Peyer's patch (tissue), 4 donors: Measurements from ENCODE around the gene ANP32E. TPM values are rescaled to one million over a fixed set of nuclear protein-coding genes. Genes with fewer than 3 reads are reported as not detected.

Source experiments
- DNase-seq, 3 donors: peaks; one replicate each; pipeline ENCODE4 v3.0.0-alpha.2; 2017 to 2019
- H3K27ac ChIP-seq, 4 donors: fragments of 200-600 bp; sonication (generic); one replicate each; pipeline ENCODE4 v1.5.1; 2016 to 2019
- H3K27me3 ChIP-seq, 2 donors: fragments of 200-600 bp; sonication (generic); one replicate each; pipeline ENCODE4 v1.5.1; 2019
- H3K36me3 ChIP-seq, 3 donors: fragments of 200-600 bp; sonication (generic); one replicate each; pipeline ENCODE4 v1.5.1; 2016 to 2019
- H3K4me1 ChIP-seq, 4 donors: fragments of 200-600 bp; sonication (generic); one replicate each; pipeline ENCODE4 v1.5.1; 2016 to 2019
- H3K4me3 ChIP-seq, 4 donors: fragments of 200-600 bp; sonication (generic); 1 replicate in 3 of 4; 2 replicates in 1 of 4; pipeline ENCODE4 v1.5.1; 2016 to 2019; ENCODE audit warnings: mild to moderate bottlenecking in 1 of 4
- H3K9me3 ChIP-seq, 4 donors: fragments of 200-600 bp; sonication (generic); one replicate each; pipeline ENCODE4 v1.5.1; 2016 to 2019; ENCODE audit warnings: mild to moderate bottlenecking in 1 of 4
- POLR2A ChIP-seq, 2 donors: fragments of 450-650 bp; IDR thresholded peaks; one replicate each; pipeline ENCODE4 v1.5.1; 2017; ENCODE audit warnings: antibody characterized with exemption in 2 of 2, mild to moderate bottlenecking in 2 of 2, moderate library complexity in 2 of 2
- small RNA-seq, 2 donors: library from RNA; depleted of rRNA; stranded (forward); fragments of <200 nt; gene quantifications; one replicate each; pipeline ENCODE3, GENCODE V24; 2016
- total RNA-seq, 4 donors: library from RNA; depleted of rRNA; stranded (reverse); fragments of >200 nt; gene quantifications; one replicate each; pipeline ENCODE4 v1.1.0, GENCODE V29; 2016
- TF ChIP-seq, protein P1 (sequence below), 6 experiments: fragments of 450-650 bp in 4 of 6; fragments of 200-600 bp in 2 of 6; sonication (generic) in 1 of 6; IDR thresholded peaks; one replicate each; pipeline ENCODE4 v1.5.1; 2017 to 2019; ENCODE audit warnings: antibody characterized with exemption in 6 of 6, mild to moderate bottlenecking in 3 of 6, moderate library complexity in 1 of 6

The ANP32E gene
- total RNA-seq, 4 donors from 2014 or later = 7.3 to 24.8 (median 9.9) TPM

DNA sequence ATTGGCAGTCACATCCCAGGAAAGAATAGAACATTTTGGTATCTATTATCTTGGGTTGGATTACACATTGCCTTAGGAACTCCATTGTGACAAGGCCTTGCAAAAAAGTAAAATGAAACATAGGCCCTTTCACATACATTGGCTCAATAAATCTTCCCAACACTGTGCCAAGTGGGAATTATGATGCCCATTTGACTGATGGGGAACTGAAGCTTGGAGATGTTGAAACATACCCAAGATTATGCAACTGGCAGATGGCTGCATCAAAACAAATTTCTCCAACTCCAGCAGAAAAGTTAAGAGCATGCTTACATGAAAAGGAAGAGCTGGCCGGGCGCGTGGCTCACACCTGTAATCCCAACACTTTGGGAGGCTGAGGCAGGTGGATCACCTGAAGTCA lies 59.3 kb downstream of the ANP32E start:
- Histone ChIP-seq H3K27ac (no peak overlapping the region), H3K27me3 (no peaks in the 10 kb centered on the region), H3K4me3 (no peak overlapping the region), H3K9me3 (no peaks in the 10 kb centered on the region), H3K4me1 (peaks cover 0 to 20% (median 0%) of the 10 kb centered on the region in 4 donors), H3K36me3 (no peaks in the 10 kb centered on the region)
- TF ChIP-seq, protein P1, sequence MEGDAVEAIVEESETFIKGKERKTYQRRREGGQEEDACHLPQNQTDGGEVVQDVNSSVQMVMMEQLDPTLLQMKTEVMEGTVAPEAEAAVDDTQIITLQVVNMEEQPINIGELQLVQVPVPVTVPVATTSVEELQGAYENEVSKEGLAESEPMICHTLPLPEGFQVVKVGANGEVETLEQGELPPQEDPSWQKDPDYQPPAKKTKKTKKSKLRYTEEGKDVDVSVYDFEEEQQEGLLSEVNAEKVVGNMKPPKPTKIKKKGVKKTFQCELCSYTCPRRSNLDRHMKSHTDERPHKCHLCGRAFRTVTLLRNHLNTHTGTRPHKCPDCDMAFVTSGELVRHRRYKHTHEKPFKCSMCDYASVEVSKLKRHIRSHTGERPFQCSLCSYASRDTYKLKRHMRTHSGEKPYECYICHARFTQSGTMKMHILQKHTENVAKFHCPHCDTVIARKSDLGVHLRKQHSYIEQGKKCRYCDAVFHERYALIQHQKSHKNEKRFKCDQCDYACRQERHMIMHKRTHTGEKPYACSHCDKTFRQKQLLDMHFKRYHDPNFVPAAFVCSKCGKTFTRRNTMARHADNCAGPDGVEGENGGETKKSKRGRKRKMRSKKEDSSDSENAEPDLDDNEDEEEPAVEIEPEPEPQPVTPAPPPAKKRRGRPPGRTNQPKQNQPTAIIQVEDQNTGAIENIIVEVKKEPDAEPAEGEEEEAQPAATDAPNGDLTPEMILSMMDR (IDR thresholded peaks at IDR 0.05) = no peak
- no peak for TF ChIP-seq POLR2A (IDR thresholded peaks at IDR 0.05)
- DNase-seq = no peak

DNA sequence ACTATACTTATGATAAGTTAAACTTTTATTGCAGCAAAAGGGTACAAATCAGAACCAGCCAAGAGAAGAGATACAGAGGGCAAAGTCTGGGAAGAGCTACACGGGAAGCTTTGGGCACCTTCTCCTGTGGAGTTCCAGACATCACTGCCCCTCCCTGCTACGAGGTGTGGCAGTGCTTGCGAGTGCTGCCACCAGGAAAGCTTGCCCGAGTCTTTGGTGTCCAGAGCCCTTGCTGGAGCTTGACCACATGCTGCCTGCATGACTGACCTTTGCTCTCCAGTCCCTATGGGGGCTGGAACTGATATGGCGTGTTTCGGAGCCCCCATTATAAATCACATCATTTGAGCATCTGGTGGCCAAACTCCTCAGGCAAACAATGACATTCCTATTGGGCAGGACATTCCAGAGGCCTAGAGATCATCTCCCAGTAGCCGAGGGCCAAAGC lies 62.7 kb downstream of the ANP32E start:
- Histone ChIP-seq H3K27me3 (no peaks in the 10 kb centered on the region), H3K4me3 (no peak overlapping the region), H3K27ac (peak overlapping the region in 2 of 4 donors; percentile 16 to 68), H3K4me1 (peaks cover 0 to 8% (median 1%) of the 10 kb centered on the region in 4 donors), H3K36me3 (no peaks in the 10 kb centered on the region), H3K9me3 (no peaks in the 10 kb centered on the region)
- TF ChIP-seq POLR2A (IDR thresholded peaks at IDR 0.05) = no peak
- TF ChIP-seq, protein P1 (IDR thresholded peaks at IDR 0.05) = peak in 2 of 6 experiments; percentile 7 to 11
- DNase-seq = peak in 2 of 3 donors; percentile 70 to 76

DNA sequence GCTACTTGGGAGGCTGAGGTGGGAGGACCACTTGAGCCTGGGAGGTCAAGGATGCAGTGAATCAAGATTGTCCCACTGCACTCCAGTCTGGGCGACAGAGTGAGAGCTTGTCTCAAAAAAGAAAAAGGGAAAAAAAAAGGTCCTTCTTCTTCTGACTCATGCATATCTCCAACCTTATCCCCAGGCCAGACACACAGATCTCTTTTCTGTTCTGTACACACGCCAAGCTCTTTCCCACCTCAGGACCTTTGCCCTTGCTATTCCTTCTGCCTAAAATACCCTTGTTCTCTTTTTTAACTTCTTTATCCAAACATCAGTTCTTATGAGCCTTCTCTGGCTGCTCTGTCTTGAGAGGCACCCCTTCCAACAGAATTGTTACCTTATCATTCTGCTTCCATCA lies 64.1 kb downstream of the ANP32E start:
- H3K4me1 ChIP-seq = peaks cover 0 to 2% (median 0%) of the 10 kb centered on the region in 4 donors
- TF ChIP-seq, protein P1 (IDR thresholded peaks at IDR 0.05) = no peak
- H3K36me3 ChIP-seq = no peaks in the 10 kb centered on the region
- H3K27me3 ChIP-seq = no peaks in the 10 kb centered on the region
- H3K4me3 ChIP-seq = no peak overlapping the region
- no peak overlapping the region for H3K27ac ChIP-seq
- no peaks in the 10 kb centered on the region for H3K9me3 ChIP-seq
- DNase-seq = no peak

DNA sequence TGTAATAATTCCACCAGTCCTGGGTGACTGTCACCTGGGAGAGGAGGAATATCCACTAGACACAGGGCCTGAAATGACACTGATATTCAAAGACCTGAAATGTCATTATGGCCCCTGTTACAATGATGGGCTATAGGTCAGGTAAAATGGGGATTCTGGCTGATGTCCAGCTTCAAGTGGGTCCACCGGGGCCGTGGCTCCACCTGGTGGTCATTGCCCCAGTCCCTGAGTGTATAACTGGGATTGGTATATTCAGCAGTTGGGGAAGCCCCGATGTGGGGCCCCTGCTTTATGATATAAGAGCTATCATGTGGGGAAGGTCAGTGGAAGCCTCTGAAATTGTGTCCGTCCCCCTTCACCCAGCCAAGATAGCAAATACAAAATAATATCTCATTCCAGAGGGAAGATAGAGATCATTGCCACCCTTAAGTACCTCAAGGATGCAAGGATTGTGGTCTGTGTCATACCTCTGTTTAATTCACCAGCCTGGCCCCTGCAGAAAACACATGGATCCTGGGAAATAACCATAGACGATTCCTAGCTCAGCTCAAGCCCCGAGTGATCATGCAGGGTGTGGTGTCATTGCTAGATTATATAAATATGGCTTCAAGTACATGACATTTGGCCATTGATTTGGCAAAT lies 66.8 kb downstream of the ANP32E start:
- TF ChIP-seq POLR2A (IDR thresholded peaks at IDR 0.05) = no peak
- TF ChIP-seq, protein P1 (IDR thresholded peaks at IDR 0.05) = peak; percentile 45 to 68 (median 65)
- peak; percentile 72 to 87 (median 76) for DNase-seq
- Histone ChIP-seq H3K36me3 (no peaks in the 10 kb centered on the region), H3K9me3 (no peaks in the 10 kb centered on the region), H3K4me1 (peaks cover 0 to 5% (median 1%) of the 10 kb centered on the region in 4 donors), H3K27ac (no peak overlapping the region), H3K4me3 (no peak overlapping the region), H3K27me3 (no peaks in the 10 kb centered on the region)

Small RNA genes lying within 50 kb of the gene (small RNA-seq; reads per million reads assigned to genes)
- 0 reads per million in 2 donors for gene RN7SL480P
- 0.12 to 0.13 reads per million in 2 donors for gene RNU2-17P

Other genes with a start within 250 kb of the ANP32E start
- 10 to 100 TPM; 12.4 to 22.0 (median 19.5) TPM for gene OTUD7B, start 225.4 kb downstream of the ANP32E start, total RNA-seq
- gene VPS45, start 168.3 kb downstream of the ANP32E start, total RNA-seq = 10 to 100 TPM; 36.1 to 70.1 (median 42.0) TPM
- gene PLEKHO1, start 86.2 kb downstream of the ANP32E start, total RNA-seq = 100 to 1,000 TPM in 1 of 4 donors, 10 to 100 TPM in 3; 12.6 to 106 (median 29.6) TPM
- not detected for gene CA14, start 21.7 kb upstream of the ANP32E start, total RNA-seq
- 100 to 1,000 TPM in 2 of 4 donors, 10 to 100 TPM in 2; 78.4 to 106 (median 99.3) TPM for gene APH1A, start 32.9 kb upstream of the ANP32E start, total RNA-seq
- 10 to 100 TPM in 1 of 4 donors, 1 to 10 TPM in 1, not detected in 2; 3.6 to 17.3 TPM for gene C1orf54, start 36.7 kb upstream of the ANP32E start, total RNA-seq
- 1 to 10 TPM; 1.7 to 5.7 (median 5.1) TPM for gene CIART, start 46.4 kb upstream of the ANP32E start, total RNA-seq
- 10 to 100 TPM; 21.9 to 46.2 (median 32.5) TPM for gene MRPS21, start 57.7 kb upstream of the ANP32E start, total RNA-seq
- 100 to 1,000 TPM in 1 of 4 donors, 10 to 100 TPM in 3; 71.6 to 132 (median 91.1) TPM for gene PRPF3, start 85.4 kb upstream of the ANP32E start, total RNA-seq
- 10 to 100 TPM; 21.5 to 44.6 (median 28.2) TPM for gene RPRD2, start 128.0 kb upstream of the ANP32E start, total RNA-seq